COLO668 (cell line): ENCODE data around the gene ISCU.
A peak's percentile ranks its signal among the peaks of the same experiment; 100 is the strongest.
"Not testable (repeated sequence)": the region's sequence is repeated elsewhere in the genome, so short reads cannot be mapped to it uniquely, and the experiment has no call there.

Experiments used
- DNase-seq: peaks from one replicate; lab custom pipeline; 2025; ENCODE audit not compliant: unreplicated experiment; lab: John Stamatoyannopoulos, UW

ISCU gene

DNA sequence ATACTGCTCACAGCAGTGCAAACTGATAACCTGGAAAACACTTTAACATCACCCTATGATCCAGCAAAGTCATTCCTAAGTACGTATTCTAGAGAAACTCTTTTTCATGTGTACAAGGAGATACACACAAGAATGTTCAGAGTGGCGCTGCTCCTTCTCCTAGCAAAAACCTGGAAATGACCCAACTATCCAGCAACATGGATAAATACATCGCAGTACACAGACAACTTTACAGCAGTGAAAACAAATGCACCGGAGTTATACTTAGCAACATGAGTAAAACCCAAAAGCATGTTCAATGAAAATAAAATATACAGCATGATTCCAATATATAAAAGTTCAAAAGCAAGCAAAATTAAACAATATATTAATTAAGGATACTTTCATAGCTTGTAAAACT lies 20.1 kb upstream of the ISCU start:
- DNase-seq: no peak

DNA sequence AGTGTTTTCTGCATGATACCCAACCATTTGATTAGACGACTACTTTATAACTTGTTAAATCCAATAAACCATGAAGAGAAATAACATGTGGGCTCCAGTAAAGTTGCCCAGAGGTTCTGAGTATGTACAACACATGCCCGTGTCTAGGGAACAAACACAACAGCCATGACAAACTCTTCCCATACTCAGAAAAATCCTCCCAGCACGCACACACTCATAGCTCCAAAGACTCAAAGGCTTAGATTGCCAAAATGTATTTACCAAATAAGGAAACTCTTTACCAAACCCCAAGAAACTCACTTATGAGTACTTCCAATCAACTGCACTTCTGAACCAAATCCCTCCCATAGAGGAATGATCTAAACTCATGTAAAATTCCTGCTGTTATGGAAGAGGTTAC lies 18.7 kb upstream of the ISCU start:
- no peak for DNase-seq

DNA sequence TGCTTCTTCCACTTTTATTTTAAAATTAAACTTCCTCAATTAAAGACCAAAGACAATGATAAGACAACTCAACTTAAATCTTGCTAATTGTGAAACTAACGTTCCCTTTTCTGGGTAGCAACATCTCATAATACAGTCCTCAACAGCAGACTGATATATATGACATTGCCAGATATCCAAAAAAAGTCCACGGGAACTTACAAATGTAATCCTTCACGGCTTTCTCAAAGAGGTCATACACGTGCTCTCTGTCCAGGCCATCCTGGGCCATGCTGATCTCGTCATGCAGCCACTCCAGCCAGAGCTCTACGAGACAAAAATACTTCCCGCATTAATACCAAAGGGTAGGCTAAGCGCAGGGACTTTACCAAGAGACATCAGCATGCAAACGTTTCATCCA lies 14.7 kb upstream of the ISCU start:
- no peak for DNase-seq

DNA sequence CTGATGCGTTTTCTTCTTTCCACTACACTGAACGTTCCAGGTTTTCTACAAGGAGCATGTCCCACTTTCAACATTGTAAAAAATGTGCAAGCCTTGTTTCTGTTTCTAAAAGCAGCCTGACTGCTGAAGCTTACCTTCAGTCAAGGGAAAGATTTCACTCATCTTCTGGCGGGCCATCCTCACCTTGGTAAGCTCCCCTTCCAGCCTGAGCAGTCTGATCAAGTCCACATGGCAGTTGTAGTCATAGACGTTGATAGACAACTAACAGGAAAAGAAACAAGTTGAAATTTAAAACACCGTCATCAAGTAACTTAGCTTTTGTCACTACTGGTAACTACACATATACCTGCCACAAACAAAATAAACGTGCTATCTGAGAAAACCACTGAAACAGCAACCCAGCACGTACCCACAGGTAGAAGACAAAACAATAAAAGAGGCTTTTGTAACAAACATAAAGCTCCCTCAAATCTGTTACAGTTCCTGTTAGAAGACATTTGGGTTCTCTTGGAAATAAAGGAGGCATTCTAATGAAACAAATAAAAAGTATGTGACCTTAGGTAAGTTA lies 13.4 kb upstream of the ISCU start:
- no peak for DNase-seq

DNA sequence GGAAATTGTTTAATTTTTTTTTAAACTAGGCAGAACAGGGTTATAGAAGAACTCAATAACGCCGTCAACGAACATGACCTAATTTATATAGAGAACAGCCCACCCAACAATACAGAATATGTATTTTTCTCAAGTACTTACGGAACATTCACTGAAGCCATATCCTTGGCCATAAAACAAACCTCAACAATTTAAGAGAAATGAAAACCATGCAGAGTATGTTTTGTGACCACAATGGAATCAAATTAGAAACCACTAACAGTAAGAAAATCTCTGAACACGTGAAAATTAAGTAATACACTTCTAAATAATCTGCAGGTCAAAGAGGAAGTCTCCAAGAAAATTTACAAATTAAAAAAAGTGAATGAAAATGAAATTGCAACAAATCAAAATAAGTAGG lies 10.9 kb upstream of the ISCU start:
- DNase-seq: no peak

DNA sequence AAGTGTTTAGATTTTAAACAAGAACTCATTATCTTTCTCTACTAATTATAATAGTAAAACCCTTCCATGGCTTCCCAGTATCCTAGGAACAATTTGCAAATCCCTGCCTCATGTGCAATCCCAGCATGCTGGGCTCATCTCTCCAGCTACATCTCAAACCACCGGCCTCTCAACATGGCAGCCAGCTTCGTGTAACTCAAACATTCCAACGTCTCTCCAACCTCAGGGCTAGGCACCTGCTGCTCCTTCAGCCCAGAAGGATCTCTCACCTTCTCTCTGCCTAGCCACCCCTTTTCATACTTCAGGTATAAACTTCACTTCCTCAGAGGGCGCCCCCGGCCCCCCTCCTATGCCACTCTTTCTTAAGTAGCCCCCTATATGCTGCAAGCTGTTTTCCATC lies 8.6 kb upstream of the ISCU start:
- no peak for DNase-seq

DNA sequence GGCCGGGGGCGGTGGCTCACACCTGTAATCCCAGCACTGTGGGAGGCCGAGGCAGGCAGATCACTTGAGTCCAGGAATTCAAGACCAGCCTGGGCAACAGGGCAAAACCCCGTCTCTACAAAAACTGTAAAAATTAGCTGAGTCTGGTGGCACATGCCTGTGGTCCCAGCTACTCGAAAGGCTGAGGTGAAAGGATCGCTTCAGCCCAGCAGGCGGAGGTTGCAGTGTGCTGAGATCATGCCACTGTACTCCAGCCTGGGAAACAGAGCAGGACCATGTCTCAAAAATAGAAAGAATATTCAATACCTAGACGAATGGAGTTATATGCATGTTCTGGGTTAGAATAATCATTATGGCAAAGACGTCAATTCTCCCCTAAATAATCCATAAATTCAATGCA lies 7.0 kb upstream of the ISCU start:
- DNase-seq: not testable (repeated sequence)

DNA sequence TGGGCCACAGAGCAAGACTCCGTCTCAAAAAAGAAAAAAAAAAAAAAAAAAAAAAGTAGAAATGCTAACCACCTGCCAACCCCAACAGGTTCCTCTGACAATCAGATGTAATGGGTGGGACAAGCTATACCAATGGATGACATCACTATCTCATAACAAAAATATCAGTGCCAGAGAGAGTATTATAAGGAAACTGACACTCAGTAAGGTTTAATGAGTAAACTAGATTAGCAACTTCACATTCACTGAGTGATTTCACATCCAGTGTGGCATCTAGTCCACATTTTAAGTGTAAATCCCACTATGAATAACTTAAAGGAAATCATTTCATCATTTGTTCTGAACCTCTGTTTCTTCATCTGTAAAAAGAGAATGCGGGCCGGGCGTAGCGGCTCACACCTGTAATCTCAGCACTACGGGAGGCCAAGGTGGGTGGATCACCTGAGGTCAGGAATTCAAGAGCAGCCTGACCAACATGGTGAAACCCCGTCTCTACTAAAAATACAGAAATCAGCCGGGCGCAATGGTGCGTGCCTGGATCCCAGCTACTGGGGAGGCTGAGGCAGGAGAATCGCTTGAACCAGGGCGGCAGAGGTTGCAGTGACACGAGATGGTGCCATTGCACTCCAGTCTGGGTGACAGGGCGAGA lies 3.3 kb upstream of the ISCU start:
- DNase-seq: no peak

DNA sequence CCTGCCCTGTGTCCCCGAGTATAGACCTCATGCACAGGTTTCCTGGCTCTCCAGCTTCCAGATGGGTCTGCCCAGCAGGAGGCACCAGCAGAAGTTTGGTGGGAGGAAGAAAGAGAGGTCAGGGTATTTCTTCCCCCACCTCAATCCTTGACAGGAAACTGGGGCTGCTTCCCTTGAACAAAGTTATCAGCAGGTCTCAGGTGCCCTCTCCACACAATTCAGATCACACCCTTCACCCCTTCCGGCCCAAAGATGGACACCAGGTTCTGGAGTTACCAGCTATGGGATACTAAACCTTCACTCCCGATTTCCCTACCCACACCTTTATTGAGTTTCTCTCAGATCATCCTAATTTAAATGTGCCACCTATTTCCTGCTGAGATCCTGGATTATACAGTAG lies 2.6 kb upstream of the ISCU start:
- DNase-seq: no peak

DNA sequence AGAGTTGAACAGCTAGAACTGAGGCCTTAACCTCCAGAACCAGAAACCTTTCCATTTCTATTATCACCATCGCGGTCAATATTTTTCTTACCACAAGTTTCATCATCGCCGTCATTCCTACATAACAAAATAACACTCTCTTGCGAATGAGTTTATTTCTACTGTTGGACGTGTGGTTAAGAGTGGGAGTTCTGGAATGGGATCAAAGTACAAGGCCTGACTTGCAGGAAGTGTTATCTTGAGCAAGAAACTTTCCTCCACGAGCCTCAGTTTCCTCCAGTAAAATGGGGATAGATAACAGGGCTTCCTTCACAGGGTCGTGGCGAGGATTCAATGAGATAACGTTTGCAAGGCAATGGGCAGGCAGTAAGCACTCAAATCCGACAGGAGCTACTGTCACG lies 2.1 kb upstream of the ISCU start:
- no peak for DNase-seq

DNA sequence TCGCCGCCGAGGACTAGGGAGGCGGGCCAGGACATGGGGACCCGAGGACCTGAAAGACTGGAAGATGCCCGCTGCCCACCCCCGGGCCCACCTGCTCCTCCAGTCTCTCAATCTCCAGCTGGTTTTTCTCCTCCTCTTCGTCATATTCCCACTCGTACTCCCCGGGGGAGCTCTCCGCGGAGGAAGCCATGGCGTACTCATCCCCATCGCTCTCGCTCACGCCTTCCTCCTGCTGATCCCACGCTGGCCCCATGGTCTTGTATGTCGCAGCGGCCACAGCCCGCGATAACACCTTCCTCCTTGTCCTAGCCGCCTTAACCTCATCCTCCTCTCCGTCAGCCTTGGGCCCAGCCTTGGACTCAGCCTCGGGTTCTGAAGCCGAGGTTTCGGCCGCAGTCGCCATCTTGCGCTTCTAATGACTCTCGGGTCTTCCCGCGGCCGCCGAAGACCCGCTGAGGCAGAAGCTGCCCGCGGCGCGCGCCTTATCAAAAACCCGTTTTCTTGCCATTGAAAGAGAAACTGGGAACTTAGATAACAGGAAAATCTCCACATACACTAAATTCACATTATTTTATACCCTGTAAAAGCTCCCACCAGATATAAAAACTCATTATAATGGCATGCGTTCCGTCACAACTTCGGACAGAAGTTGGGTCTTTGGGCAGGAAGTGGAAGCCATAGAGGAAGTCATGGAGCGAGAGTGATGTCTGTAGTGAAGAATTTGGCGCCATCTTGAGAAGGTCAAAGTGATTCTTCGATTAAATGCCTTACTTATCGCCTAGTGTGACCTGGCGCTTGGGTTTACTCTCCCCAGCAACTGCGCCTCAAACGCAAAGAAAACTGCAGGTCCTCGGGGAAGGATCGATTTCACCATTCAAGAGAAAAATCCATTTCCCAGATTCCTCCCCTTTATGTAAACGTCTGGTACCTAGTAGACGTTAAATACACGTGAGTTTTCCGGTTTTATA lies 1.4 kb upstream of the ISCU start, which contains the start of gene SART3:
Gene SART3 (minus strand): TSS at position 422 of the 968 bp plus-strand sequence. CDS start 19 bp downstream, at position 403.
- DNase-seq: peak; percentile 89

DNA sequence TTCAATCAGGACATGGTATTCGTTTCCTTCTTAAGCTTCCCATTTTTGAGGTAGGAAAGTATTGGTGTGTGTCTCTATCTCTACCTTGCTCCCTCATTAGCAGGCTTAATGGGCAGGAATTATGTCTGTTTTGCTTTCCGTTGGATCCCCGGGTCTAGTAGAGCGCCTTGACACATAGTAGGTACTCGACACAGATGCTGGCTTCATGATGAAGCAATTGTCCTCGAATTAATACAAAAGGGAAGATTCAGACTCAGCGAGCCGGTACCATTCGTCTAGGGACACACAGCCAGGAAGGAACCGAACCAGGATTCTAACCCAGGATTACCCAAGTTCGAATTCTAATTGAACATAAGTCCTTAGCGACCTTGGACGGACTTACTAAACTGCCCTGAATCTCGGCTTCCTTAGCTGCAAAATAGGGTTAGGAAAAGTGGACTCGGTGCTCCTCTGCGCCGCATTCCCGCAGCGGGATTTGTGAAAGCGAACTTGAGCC lies 496 bp upstream of the ISCU start:
- no peak for DNase-seq

DNA sequence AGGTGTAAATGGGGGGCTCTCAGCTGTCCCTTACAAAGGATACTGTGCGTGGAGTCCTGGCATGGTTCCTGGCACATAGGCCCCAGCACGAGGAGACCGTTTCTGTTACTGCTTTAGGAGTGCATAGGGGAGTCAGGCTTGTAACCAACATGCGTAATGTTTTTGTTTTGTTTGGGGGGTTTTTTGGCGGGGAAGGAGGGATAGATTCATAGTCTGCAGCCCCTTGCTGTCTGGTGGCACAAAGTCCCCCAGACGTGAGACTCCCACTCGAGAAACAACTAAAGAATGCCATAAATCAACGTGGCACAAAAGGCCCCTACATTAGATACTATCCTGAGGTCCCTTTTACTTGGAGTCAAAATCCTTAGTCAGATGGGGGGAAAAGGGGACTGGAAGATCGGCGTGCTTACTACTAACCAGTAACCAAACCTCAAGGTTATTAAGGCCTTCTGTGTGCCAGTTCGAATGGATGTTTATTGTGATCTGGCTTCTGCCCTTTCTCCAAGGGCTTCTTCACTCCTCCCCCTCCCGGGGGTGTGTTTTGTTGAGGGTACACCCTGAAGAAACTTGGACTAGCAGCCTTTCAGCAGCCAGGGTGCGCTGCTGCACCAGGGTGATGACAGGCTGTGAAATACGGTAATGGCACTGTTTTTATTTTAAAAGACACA lies 874 bp downstream of the ISCU start:
- DNase-seq: peak; percentile 80

DNA sequence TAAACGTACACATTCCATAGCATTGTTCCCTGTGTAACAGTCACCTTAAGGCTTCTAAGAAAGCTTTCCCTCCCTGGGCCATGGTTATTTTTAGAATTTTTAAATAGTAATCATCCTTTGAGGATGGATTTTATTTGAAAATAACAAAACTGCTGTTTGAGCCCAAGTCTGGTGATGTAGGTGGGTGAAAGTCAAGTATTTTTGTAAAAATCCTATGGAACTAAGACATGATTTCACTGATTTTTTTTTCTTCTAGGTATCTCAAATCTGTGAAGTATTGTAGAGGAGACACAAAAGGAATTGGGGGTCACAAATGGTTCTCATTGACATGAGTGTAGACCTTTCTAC lies 1.4 kb downstream of the ISCU start:
- no peak for DNase-seq

DNA sequence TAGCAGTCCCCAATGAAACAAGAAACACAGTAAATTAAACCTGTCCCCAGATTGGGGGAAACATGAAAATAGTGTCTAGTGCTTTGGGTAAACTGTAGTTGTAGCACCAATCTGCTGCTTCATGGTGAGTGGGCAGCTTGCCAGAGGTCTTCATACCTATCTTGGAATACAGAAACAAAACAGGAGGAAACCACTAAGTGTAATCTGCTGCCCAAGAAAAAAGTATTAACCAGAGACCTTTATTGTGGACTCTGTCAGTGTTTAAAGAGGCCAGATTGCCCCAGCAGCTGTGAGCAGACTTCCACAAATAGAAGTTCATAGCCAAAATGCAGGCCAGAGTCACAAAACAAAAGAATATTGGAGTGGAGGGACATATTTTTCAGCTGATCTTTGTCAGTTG lies 2.3 kb downstream of the ISCU start:
- no peak for DNase-seq

DNA sequence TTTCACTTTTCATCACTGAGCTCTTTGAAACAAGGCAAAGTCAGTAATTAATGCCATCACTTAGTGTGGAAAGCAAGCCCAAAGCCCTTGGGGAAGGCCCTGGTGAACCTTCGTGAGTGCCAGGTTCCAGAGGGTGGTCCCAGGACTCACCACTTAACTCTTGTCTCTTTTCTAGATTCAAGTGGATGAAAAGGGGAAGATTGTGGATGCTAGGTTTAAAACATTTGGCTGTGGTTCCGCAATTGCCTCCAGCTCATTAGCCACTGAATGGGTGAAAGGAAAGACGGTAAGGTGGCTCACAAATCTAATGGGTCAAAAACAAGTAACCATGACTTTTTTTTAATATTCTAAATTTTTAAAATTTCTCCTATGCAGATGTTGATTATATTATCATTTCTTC lies 2.8 kb downstream of the ISCU start:
- DNase-seq: no peak

DNA sequence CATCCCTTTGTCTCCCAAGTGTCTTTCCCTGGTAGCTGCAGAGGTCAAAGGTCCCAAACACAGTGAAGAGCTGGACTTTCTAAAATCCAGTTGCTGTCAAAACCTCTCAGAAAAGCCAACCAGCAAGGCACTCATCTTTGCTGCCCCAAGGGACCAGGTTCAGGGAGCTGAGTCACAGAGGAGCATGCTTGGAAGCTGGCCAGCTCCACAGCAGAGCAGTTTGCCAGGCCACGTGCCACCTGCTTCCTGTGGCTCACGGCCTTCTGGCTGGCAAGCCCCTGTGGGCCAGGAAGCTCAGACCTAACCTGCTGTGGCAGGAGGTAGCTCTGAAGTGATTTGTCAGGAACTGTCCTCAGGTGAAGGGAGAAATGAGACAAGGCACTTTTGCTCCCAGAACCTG lies 3.6 kb downstream of the ISCU start:
- DNase-seq: peak; percentile 89

DNA sequence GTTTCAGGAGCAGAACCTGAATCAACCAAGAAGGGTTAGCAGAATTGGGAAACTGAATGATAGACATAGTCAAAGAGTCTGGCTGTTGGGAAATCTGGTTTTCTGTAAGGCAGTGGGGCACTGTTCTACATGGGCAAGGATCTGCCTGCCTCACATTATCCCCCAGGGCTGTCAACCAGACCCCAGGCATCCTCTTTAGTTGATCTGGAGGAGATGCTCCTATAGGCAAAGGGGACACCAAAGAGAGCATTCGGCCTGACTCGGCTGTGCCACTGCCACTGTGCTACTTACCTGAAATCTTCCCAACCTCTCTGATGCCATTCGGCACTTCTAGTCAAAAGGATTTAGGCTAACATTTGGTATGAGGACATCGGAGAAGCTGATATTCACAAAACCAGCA lies 4.1 kb downstream of the ISCU start:
- no peak for DNase-seq

DNA sequence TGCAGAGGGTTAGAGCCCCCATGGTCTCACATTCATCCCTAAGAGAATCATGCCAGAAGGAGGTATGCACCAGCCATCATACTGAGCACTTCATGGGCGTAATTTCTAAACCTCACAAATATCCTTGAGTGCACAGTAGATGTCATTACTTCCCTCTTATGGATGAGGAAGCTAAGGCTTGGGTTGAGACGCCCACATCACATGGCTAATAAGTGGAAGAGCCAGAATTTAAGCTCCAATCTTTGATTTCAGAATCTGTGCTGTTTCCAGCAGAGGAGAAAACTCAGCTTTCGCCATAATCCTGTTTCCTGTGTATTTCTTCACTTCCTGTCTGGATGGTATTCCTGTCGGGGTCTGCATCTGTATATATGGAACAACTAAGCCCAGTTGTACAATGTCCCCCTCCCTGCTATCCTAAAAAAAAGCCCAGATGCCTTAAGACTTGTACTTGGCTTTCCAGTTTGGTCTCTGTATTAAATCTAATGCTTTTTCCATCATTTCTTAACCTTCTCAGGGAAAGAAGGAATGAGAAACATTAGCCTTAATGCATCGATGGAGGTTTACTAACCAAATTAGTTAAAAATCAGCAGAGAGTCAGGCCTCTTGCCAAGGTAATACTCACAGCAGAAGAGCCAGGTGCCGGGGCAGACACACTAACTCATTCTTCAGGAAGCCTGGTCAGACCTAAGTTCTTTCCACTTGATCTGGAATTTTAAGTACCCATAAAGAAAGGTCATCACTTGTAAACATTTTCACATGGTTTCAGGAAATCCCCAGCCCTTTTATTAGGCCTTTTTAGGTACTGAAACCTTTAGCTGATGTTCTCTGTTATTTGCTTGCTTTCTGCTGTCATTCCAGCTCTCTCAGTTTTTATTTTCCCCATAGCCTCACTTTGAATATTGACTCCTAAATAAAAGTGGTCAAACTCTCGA lies 5.3 kb downstream of the ISCU start:
- DNase-seq: no peak
